HepG2 (cell line): ENCODE measurements around the gene PHF10. TPM values are rescaled to one million over a fixed set of nuclear protein-coding genes. Genes with fewer than 3 reads are reported as not detected.

ENCODE experiments used
- ATF7 ChIP-seq, 2 experiments: fragments of 450-650 bp in 1 of 2; sonication (generic) in 1 of 2; formaldehyde crosslinking in 1 of 2; IDR thresholded peaks; 2 replicates each; pipeline versions ENCODE4 v1.4.0 to v1.6.1; 2016 to 2020; ENCODE audit warnings: antibody characterized with exemption in 1 of 2, mild to moderate bottlenecking in 1 of 2, missing genetic modification reagents in 1 of 2
- HNF4G ChIP-seq, 2 experiments: sonication (generic) in 1 of 2; formaldehyde crosslinking in 1 of 2; IDR thresholded peaks; 2 replicates each; pipeline versions ENCODE4 v1.4.0 to v1.6.1; 2011 to 2020; ENCODE audit warnings: borderline replicate concordance in 2 of 2, low read depth in 2 of 2, mild to moderate bottlenecking in 2 of 2, low read length in 1 of 2, missing genetic modification reagents in 1 of 2, moderate library complexity in 1 of 2
- HOXA5 ChIP-seq: sonication (generic); formaldehyde crosslinking; IDR thresholded peaks from 2 replicates; pipeline ENCODE4 v1.4.0; 2020; ENCODE audit warnings: missing genetic modification reagents
- NFYC ChIP-seq: IDR thresholded peaks from 2 replicates; pipeline ENCODE4 v1.6.1; 2016; ENCODE audit warnings: missing genetic modification reagents, missing compliant biosample characterization
- SYNCRIP ChIP-seq: fragments of 200-400 bp; formaldehyde crosslinking; IDR thresholded peaks from 2 replicates; pipeline ENCODE4 v1.6.1; 2018; ENCODE audit warnings: mild to moderate bottlenecking, low read depth, low read length; ENCODE audit not compliant: insufficient read depth
- ZFP41 ChIP-seq: sonication (generic); formaldehyde crosslinking; IDR thresholded peaks from 2 replicates; pipeline ENCODE4 v1.4.0; 2020; ENCODE audit warnings: mild to moderate bottlenecking, missing genetic modification reagents, borderline replicate concordance
- ZNF335 ChIP-seq: sonication (generic); formaldehyde crosslinking; IDR thresholded peaks from 2 replicates; pipeline ENCODE4 v1.4.0; 2020; ENCODE audit warnings: missing genetic modification reagents
- ZNF562 ChIP-seq: sonication (generic); formaldehyde crosslinking; IDR thresholded peaks from 2 replicates; pipeline ENCODE4 v1.8.0; 2022; ENCODE audit warnings: missing genetic modification reagents, borderline replicate concordance
- ZNF577 ChIP-seq: sonication (generic); formaldehyde crosslinking; IDR thresholded peaks from 2 replicates; pipeline ENCODE4 v1.4.0; 2020; ENCODE audit warnings: mild to moderate bottlenecking, low read depth, missing genetic modification reagents, borderline replicate concordance
- ZNF7 ChIP-seq: IDR thresholded peaks from 2 replicates; pipeline ENCODE4 v1.6.1; 2016; ENCODE audit warnings: missing biosample characterization, missing genetic modification reagents
- ZNF724P ChIP-seq: sonication (generic); formaldehyde crosslinking; IDR thresholded peaks from 2 replicates; pipeline ENCODE4 v1.8.0; 2022; ENCODE audit warnings: missing genetic modification reagents, borderline replicate concordance
- ZNF746 ChIP-seq: sonication (generic); formaldehyde crosslinking; IDR thresholded peaks from 2 replicates; pipeline ENCODE4 v1.8.0; 2022; ENCODE audit warnings: mild to moderate bottlenecking, missing genetic modification reagents
- polyA plus RNA-seq, 8 experiments: library from polyadenylated mRNA; depleted of rRNA in 3 of 8; stranded (reverse) in 7 of 8; unstranded in 1 of 8; fragments of >200 nt; fragmentation: Illumina TruSeq in 4 of 8; extraction: Trizol in 4 of 8; gene quantifications; 2 replicates each; pipeline versions ENCODE4 v1.2.1 to v1.2.3, GENCODE V29; 2011 to 2016; ENCODE audit warnings: low read depth in 4 of 8, missing spikeins in 1 of 8, mixed read lengths in 1 of 8; ENCODE audit not compliant: insufficient read depth in 1 of 8
- total RNA-seq, 5 experiments: library from RNA; depleted of rRNA; stranded (reverse); fragments of >200 nt; fragmentation: Illumina TruSeq; extraction: Trizol; gene quantifications; 2 replicates each; pipeline ENCODE4 v1.2.3, GENCODE V29; 2016; ENCODE audit warnings: low read depth in 1 of 5
- TF ChIP-seq, protein P1 (sequence below): sonication (generic); formaldehyde crosslinking; IDR thresholded peaks from 2 replicates; pipeline ENCODE4 v1.5.0; 2020; ENCODE audit warnings: mild to moderate bottlenecking, missing genetic modification reagents, borderline replicate concordance
- TF ChIP-seq, protein P2 (sequence below): sonication (generic); formaldehyde crosslinking; IDR thresholded peaks from 2 replicates; pipeline ENCODE4 v1.4.0; 2020; ENCODE audit warnings: missing genetic modification reagents
- TF ChIP-seq, protein P3 (sequence below): sonication (generic); formaldehyde crosslinking; IDR thresholded peaks from 2 replicates; pipeline ENCODE4 v1.8.0; 2022; ENCODE audit warnings: low read depth, missing genetic modification reagents
- TF ChIP-seq, protein P4 (sequence below): sonication (generic); formaldehyde crosslinking; IDR thresholded peaks from 2 replicates; pipeline ENCODE4 v1.8.0; 2022; ENCODE audit warnings: mild to moderate bottlenecking, missing genetic modification reagents, moderate library complexity

PHF10 gene
- total and polyA plus RNA-seq, 2 of the 13 experiments (the other 11 are each of a cell fraction or from before 2014, with no cell fraction given) = 42.1 to 84.1 TPM

DNA sequence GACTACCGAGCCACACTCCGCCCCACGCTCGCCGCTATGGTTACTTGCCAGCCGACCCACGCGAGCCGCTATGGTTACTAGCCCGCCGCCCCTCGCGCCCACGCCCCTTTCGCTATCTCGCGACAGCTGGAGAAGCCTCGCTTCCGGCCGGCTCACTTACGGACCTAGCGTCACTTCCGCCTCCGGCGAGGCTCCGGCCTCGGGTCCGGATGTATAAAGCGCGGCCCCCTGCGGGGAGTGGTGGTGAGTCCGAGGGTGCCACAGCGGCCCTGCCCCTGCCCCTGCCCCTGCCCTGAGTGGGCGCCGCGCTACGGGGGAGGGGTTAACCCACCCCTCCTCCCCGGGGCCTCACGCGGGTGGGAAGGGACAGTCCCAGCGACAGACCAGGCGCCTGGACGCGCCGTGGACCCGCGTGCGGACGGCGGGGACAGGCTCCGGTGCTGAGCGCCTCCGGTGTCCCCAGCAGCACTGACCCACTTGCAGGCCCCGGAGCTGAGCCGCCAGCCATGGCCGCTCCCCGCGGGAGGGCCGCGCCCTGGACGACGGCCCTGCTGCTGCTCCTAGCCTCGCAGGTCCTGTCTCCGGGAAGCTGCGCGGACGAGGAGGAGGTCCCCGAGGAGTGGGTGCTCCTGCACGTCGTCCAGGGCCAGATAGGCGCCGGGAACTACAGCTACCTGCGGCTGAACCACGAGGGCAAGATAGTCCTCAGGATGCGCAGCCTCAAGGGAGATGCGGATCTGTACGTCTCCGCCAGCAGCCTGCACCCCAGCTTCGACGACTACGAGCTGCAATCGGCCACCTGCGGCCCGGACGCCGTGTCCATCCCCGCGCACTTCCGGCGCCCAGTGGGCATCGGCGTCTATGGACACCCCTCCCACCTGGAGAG is 22.1 kb downstream of the PHF10 start, which contains the start of the genes C6orf120 and WDR27 (continued):
- TF ChIP-seq, protein P1, sequence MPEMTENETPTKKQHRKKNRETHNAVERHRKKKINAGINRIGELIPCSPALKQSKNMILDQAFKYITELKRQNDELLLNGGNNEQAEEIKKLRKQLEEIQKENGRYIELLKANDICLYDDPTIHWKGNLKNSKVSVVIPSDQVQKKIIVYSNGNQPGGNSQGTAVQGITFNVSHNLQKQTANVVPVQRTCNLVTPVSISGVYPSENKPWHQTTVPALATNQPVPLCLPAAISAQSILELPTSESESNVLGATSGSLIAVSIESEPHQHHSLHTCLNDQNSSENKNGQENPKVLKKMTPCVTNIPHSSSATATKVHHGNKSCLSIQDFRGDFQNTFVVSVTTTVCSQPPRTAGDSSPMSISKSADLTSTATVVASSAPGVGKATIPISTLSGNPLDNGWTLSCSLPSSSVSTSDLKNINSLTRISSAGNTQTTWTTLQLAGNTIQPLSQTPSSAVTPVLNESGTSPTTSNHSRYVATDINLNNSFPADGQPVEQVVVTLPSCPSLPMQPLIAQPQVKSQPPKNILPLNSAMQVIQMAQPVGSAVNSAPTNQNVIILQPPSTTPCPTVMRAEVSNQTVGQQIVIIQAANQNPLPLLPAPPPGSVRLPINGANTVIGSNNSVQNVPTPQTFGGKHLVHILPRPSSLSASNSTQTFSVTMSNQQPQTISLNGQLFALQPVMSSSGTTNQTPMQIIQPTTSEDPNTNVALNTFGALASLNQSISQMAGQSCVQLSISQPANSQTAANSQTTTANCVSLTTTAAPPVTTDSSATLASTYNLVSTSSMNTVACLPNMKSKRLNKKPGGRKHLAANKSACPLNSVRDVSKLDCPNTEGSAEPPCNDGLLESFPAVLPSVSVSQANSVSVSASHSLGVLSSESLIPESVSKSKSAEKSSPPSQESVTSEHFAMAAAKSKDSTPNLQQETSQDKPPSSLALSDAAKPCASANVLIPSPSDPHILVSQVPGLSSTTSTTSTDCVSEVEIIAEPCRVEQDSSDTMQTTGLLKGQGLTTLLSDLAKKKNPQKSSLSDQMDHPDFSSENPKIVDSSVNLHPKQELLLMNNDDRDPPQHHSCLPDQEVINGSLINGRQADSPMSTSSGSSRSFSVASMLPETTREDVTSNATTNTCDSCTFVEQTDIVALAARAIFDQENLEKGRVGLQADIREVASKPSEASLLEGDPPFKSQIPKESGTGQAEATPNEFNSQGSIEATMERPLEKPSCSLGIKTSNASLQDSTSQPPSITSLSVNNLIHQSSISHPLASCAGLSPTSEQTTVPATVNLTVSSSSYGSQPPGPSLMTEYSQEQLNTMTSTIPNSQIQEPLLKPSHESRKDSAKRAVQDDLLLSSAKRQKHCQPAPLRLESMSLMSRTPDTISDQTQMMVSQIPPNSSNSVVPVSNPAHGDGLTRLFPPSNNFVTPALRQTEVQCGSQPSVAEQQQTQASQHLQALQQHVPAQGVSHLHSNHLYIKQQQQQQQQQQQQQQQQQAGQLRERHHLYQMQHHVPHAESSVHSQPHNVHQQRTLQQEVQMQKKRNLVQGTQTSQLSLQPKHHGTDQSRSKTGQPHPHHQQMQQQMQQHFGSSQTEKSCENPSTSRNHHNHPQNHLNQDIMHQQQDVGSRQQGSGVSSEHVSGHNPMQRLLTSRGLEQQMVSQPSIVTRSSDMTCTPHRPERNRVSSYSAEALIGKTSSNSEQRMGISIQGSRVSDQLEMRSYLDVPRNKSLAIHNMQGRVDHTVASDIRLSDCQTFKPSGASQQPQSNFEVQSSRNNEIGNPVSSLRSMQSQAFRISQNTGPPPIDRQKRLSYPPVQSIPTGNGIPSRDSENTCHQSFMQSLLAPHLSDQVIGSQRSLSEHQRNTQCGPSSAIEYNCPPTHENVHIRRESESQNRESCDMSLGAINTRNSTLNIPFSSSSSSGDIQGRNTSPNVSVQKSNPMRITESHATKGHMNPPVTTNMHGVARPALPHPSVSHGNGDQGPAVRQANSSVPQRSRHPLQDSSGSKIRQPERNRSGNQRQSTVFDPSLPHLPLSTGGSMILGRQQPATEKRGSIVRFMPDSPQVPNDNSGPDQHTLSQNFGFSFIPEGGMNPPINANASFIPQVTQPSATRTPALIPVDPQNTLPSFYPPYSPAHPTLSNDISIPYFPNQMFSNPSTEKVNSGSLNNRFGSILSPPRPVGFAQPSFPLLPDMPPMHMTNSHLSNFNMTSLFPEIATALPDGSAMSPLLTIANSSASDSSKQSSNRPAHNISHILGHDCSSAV (CRISPR knock-in tag) = peak; percentile 28; the same call in 1 of the 2 replicates
- TF ChIP-seq, protein P2, sequence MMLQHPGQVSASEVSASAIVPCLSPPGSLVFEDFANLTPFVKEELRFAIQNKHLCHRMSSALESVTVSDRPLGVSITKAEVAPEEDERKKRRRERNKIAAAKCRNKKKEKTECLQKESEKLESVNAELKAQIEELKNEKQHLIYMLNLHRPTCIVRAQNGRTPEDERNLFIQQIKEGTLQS (CRISPR knock-in tag) = peak; percentile 24; the same call in 1 of the 2 replicates
- TF ChIP-seq HOXA5 (CRISPR knock-in tag) (peak; percentile 72; the same call in 1 of the 2 replicates), ZNF335 (CRISPR knock-in tag) (no peak), ZNF562 (CRISPR knock-in tag) (peak; percentile 53; the same call in 1 of the 2 replicates), ZNF746 (no peak; the same call in 1 of the 2 replicates), SYNCRIP (no peak), ATF7 (IDR thresholded peaks at IDR 0.05) (no peak), ATF7 (CRISPR knock-in tag; IDR thresholded peaks at IDR 0.05) (peak; percentile 35; the same call in 1 of the 2 replicates), ZNF724P (CRISPR knock-in tag) (peak; percentile 87; the same call in 1 of the 2 replicates), ZNF577 (CRISPR knock-in tag) (no peak), NFYC (no peak; the same call in 1 of the 2 replicates), ZNF7 (CRISPR knock-in tag) (no peak), ZFP41 (CRISPR knock-in tag) (0 out of 2 replicates have a peak, but pooled peaks have one; percentile 87), HNF4G (IDR thresholded peaks at IDR 0.05; ENCODE audit: borderline replicate concordance, low read depth, low read length) (no peak; the same call in 1 of the 2 replicates), HNF4G (CRISPR knock-in tag; IDR thresholded peaks at IDR 0.05; ENCODE audit: borderline replicate concordance, low read depth) (no peak)
- TF ChIP-seq, protein P3, sequence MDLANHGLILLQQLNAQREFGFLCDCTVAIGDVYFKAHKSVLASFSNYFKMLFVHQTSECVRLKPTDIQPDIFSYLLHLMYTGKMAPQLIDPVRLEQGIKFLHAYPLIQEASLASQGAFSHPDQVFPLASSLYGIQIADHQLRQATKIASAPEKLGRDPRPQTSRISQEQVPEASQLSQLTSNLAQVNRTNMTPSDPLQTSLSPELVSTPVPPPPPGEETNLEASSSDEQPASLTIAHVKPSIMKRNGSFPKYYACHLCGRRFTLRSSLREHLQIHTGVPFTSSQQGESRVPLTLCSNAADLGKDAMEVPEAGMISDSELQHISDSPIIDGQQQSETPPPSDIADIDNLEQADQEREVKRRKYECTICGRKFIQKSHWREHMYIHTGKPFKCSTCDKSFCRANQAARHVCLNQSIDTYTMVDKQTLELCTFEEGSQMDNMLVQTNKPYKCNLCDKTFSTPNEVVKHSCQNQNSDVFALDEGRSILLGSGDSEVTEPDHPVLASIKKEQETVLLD (CRISPR knock-in tag) = peak; percentile 82
- TF ChIP-seq, protein P4, sequence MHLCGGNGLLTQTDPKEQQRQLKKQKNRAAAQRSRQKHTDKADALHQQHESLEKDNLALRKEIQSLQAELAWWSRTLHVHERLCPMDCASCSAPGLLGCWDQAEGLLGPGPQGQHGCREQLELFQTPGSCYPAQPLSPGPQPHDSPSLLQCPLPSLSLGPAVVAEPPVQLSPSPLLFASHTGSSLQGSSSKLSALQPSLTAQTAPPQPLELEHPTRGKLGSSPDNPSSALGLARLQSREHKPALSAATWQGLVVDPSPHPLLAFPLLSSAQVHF (CRISPR knock-in tag) = no peak; the same call in 1 of the 2 replicates
